Liver (tissue), 3 donors: Measurements from ENCODE around the gene DEGS1.

Experiments used
- FOXA1 ChIP-seq: IDR thresholded peaks from 2 replicates; pipeline ENCODE4 v1.6.1; 2016; ENCODE audit warnings: antibody characterized with exemption
- FOXA2 ChIP-seq: IDR thresholded peaks from 2 replicates; pipeline ENCODE4 v1.6.1; 2016; ENCODE audit warnings: antibody characterized with exemption
- GABPA ChIP-seq, 2 donors: IDR thresholded peaks in 1 of 2; conservative IDR thresholded peaks in 1 of 2; 2 replicates each; pipeline ENCODE4 v1.6.1; 2016; ENCODE audit warnings: antibody characterized with exemption in 2 of 2, mild to moderate bottlenecking in 1 of 2, moderate library complexity in 1 of 2
- JUND ChIP-seq, 2 donors: IDR thresholded peaks; 2 replicates each; pipeline ENCODE4 v1.6.1; 2016; ENCODE audit warnings: antibody characterized with exemption in 2 of 2
- RAD21 ChIP-seq, 2 donors: IDR thresholded peaks; 2 replicates each; pipeline ENCODE4 v1.6.1; 2016; ENCODE audit warnings: antibody characterized with exemption in 2 of 2, mild to moderate bottlenecking in 2 of 2
- RXRA ChIP-seq, 2 donors: IDR thresholded peaks; 2 replicates each; pipeline ENCODE4 v1.6.1; 2017 to 2018; ENCODE audit warnings: antibody characterized with exemption in 2 of 2, mild to moderate bottlenecking in 1 of 2
- SP1 ChIP-seq: IDR thresholded peaks from 2 replicates; pipeline ENCODE4 v1.6.1; 2018; ENCODE audit warnings: antibody characterized with exemption, mild to moderate bottlenecking
- TAF1 ChIP-seq: conservative IDR thresholded peaks from 2 replicates; pipeline ENCODE4 v1.6.1; 2016; ENCODE audit warnings: antibody characterized with exemption, mild to moderate bottlenecking
- YY1 ChIP-seq: IDR thresholded peaks from 2 replicates; pipeline ENCODE4 v1.6.1; 2016; ENCODE audit warnings: antibody characterized with exemption, mild to moderate bottlenecking
- TF ChIP-seq, protein P1 (sequence below): IDR thresholded peaks from 2 replicates; pipeline ENCODE4 v1.6.1; 2016; ENCODE audit warnings: antibody characterized with exemption
- TF ChIP-seq, protein P2 (sequence below): fragments of 150-350 bp; IDR thresholded peaks from 2 replicates; pipeline ENCODE4 v1.5.1; 2017; ENCODE audit warnings: improper control_type of control experiment, low read depth, low read length; ENCODE audit not compliant: missing input control
- TF ChIP-seq, protein P3 (sequence below): IDR thresholded peaks from 2 replicates; pipeline ENCODE4 v1.6.1; 2016; ENCODE audit warnings: antibody characterized with exemption
- TF ChIP-seq, protein P4 (sequence below): IDR thresholded peaks from 2 replicates; pipeline ENCODE4 v1.6.1; 2016; ENCODE audit warnings: antibody characterized with exemption, mild to moderate bottlenecking
- TF ChIP-seq, protein P5 (sequence below): IDR thresholded peaks from 2 replicates; pipeline ENCODE4 v1.6.1; 2016; ENCODE audit warnings: antibody characterized with exemption
- donor health status: healthy.
- donor health status: healthy.

DNA sequence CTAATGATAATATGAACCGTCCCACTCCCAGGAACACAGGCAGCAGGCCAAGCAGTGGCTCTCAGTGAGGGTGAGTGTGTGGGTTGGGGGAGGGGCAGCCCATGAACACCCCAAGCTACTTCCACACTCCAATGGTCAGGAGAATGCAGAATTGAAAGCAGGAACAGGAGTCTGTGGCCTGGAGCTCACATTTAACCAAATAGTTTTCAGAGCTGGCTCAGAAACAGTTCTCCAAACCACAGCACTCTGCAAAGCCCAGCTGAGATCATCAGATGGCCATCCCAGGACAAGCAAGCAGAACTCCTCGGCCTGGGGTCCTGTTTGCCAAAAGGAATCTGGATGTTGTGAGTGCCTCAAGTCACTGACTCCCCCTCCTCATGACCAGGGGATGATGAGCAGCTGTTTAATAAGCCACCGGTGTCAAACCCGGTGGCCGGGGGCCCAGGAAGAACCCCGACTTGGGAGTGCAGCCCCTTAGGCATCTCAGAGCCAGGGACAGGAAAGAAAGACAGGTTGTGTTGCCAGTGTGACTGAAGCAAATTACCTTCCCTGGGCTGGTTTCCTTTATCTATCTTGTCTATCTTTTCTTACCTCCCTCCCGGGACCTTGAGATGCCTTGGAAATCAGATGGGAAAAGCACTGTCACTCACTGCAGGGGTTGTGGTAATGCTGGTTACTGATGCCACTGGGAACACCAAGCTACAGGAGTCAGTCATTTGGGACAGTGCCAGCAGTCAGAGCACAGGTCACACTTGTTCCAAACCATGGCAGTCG, 20.4 kb downstream of the DEGS1 start:
- TF ChIP-seq, protein P1, sequence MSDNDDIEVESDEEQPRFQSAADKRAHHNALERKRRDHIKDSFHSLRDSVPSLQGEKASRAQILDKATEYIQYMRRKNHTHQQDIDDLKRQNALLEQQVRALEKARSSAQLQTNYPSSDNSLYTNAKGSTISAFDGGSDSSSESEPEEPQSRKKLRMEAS = no peak
- TF ChIP-seq RAD21 (IDR thresholded peaks at IDR 0.05) = no peak
- TF ChIP-seq, protein P2, sequence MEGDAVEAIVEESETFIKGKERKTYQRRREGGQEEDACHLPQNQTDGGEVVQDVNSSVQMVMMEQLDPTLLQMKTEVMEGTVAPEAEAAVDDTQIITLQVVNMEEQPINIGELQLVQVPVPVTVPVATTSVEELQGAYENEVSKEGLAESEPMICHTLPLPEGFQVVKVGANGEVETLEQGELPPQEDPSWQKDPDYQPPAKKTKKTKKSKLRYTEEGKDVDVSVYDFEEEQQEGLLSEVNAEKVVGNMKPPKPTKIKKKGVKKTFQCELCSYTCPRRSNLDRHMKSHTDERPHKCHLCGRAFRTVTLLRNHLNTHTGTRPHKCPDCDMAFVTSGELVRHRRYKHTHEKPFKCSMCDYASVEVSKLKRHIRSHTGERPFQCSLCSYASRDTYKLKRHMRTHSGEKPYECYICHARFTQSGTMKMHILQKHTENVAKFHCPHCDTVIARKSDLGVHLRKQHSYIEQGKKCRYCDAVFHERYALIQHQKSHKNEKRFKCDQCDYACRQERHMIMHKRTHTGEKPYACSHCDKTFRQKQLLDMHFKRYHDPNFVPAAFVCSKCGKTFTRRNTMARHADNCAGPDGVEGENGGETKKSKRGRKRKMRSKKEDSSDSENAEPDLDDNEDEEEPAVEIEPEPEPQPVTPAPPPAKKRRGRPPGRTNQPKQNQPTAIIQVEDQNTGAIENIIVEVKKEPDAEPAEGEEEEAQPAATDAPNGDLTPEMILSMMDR = no peak
- TF ChIP-seq, protein P3, sequence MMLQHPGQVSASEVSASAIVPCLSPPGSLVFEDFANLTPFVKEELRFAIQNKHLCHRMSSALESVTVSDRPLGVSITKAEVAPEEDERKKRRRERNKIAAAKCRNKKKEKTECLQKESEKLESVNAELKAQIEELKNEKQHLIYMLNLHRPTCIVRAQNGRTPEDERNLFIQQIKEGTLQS = no peak
- TF ChIP-seq SP1 = no peak
- TF ChIP-seq, protein P4, sequence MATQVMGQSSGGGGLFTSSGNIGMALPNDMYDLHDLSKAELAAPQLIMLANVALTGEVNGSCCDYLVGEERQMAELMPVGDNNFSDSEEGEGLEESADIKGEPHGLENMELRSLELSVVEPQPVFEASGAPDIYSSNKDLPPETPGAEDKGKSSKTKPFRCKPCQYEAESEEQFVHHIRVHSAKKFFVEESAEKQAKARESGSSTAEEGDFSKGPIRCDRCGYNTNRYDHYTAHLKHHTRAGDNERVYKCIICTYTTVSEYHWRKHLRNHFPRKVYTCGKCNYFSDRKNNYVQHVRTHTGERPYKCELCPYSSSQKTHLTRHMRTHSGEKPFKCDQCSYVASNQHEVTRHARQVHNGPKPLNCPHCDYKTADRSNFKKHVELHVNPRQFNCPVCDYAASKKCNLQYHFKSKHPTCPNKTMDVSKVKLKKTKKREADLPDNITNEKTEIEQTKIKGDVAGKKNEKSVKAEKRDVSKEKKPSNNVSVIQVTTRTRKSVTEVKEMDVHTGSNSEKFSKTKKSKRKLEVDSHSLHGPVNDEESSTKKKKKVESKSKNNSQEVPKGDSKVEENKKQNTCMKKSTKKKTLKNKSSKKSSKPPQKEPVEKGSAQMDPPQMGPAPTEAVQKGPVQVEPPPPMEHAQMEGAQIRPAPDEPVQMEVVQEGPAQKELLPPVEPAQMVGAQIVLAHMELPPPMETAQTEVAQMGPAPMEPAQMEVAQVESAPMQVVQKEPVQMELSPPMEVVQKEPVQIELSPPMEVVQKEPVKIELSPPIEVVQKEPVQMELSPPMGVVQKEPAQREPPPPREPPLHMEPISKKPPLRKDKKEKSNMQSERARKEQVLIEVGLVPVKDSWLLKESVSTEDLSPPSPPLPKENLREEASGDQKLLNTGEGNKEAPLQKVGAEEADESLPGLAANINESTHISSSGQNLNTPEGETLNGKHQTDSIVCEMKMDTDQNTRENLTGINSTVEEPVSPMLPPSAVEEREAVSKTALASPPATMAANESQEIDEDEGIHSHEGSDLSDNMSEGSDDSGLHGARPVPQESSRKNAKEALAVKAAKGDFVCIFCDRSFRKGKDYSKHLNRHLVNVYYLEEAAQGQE = no peak
- no peak for TF ChIP-seq RXRA (IDR thresholded peaks at IDR 0.05)
- no peak for TF ChIP-seq GABPA (IDR thresholded peaks at IDR 0.05 in 1 of 2, conservative IDR thresholded peaks at IDR 0.05 in 1 of 2)
- TF ChIP-seq FOXA2 = no peak
- TF ChIP-seq, protein P5, sequence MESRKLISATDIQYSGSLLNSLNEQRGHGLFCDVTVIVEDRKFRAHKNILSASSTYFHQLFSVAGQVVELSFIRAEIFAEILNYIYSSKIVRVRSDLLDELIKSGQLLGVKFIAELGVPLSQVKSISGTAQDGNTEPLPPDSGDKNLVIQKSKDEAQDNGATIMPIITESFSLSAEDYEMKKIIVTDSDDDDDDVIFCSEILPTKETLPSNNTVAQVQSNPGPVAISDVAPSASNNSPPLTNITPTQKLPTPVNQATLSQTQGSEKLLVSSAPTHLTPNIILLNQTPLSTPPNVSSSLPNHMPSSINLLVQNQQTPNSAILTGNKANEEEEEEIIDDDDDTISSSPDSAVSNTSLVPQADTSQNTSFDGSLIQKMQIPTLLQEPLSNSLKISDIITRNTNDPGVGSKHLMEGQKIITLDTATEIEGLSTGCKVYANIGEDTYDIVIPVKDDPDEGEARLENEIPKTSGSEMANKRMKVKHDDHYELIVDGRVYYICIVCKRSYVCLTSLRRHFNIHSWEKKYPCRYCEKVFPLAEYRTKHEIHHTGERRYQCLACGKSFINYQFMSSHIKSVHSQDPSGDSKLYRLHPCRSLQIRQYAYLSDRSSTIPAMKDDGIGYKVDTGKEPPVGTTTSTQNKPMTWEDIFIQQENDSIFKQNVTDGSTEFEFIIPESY = no peak
- no peak for TF ChIP-seq JUND (IDR thresholded peaks at IDR 0.05)
- no peak for TF ChIP-seq YY1
- no peak for TF ChIP-seq FOXA1
- no peak for TF ChIP-seq TAF1
